Body of pancreas (tissue), 4 donors: ENCODE results near the gene ZNF772.

Source experiments
- POLR2A ChIP-seq, 3 donors: fragments of 450-650 bp; IDR thresholded peaks; one replicate each; pipeline ENCODE4 v1.6.1; 2016; ENCODE audit warnings: antibody characterized with exemption in 3 of 3, mild to moderate bottlenecking in 2 of 3
- TF ChIP-seq, protein P1 (sequence below), 7 experiments: fragments of 450-650 bp in 4 of 7; fragments of 200-600 bp in 3 of 7; sonication (generic) in 3 of 7; IDR thresholded peaks; one replicate each; pipeline ENCODE4 v1.5.1; 2016 to 2019; ENCODE audit warnings: antibody characterized with exemption in 7 of 7

DNA sequence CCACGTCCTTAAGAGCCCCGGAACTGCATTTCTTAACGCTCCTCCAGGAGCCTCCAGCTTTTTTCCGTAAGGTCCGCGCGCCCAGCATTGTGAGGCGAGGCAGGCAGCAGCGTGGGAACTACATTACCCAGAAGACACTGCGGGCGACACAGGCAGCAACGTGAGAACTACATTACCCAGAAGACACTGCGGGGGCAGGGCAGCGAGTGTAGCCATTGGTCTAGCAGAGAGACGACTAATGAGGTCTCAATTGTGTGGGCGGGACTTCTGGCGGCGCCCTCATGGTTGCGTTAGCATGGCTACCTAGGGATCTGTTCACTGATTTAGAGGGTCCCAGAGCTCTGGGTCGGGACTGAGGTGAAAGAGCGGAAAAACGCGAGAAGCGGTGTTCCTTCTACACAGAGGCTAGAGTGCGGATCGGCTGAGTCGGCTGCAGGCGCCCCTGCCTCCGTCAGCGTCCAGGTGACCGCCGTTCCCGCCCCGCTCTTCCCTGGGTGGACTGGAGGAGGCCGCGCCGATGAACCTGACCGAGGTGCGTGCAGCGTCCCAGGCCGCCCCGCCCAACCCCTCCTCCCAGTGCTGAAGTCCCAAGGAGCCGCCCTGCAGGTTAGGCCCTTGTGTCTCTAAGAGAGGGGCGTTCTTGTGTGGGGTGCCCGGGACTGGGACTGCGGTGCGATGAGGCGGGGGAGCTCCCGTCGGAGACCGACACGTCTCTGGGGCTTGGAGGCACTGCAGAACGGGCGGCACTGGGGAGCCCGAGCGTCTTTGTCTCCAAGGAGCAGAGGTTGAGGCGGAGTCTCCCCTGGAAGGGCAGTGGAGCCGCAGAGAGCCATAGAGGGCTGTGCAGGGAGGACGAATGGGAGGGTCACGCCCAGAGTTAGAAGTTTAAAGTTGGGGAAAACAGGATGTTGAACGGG, 42.0 kb downstream of the ZNF772 start, which contains the start of gene ZNF749:
- TF ChIP-seq, protein P1, sequence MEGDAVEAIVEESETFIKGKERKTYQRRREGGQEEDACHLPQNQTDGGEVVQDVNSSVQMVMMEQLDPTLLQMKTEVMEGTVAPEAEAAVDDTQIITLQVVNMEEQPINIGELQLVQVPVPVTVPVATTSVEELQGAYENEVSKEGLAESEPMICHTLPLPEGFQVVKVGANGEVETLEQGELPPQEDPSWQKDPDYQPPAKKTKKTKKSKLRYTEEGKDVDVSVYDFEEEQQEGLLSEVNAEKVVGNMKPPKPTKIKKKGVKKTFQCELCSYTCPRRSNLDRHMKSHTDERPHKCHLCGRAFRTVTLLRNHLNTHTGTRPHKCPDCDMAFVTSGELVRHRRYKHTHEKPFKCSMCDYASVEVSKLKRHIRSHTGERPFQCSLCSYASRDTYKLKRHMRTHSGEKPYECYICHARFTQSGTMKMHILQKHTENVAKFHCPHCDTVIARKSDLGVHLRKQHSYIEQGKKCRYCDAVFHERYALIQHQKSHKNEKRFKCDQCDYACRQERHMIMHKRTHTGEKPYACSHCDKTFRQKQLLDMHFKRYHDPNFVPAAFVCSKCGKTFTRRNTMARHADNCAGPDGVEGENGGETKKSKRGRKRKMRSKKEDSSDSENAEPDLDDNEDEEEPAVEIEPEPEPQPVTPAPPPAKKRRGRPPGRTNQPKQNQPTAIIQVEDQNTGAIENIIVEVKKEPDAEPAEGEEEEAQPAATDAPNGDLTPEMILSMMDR (IDR thresholded peaks at IDR 0.05): no peak
- peak in 2 of 3 donors; percentile 44 to 49 for TF ChIP-seq POLR2A (IDR thresholded peaks at IDR 0.05)
